Measurements from ENCODE around the gene GDE1. TPM values are rescaled to one million over a fixed set of nuclear protein-coding genes. Genes with fewer than 3 reads are reported as not detected.

The GDE1 gene
- total and polyA plus RNA-seq, 2 of the 4 experiments (the other 2 are of a cell fraction), result 50.1 to 62.4 TPM

DNA sequence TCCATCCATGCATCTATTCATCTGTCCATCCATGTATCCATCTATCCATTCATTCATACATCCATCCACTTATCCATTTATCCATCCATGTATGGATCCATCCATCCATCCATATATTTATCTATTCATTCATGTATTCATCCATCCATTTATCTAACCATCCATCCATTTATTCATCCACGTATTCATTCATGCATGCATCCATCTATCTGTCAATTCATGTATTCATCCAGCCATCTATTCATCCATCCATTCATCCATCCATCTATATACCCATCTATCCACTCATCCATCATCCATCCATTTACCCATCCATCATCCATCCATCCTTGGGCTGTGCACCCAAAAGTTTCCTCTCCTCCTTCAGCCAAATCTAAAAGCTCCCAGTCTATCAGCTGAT, 43.4 kb downstream of the GDE1 start:
- Histone ChIP-seq H2BK5ac (ENCODE audit: low read depth, low read length, poor library complexity, severe bottlenecking) (no peak overlapping the region), H3K9me3 (ENCODE audit: control insufficient read depth, insufficient read depth, low read length) (no peaks in the 10 kb centered on the region), H3K4me3 (ENCODE audit: insufficient read depth, low read depth, low read length) (no peak overlapping the region), H3K23ac (ENCODE audit: low read depth, low read length) (no peak overlapping the region), H2BK15ac (ENCODE audit: low read depth, low read length) (no peak overlapping the region), H3K56ac (ENCODE audit: extremely low read depth, insufficient read depth, low read length) (no peak overlapping the region), H3K14ac (replicated peaks; ENCODE audit: low read depth, low read length) (no peak overlapping the region), H3K27ac (ENCODE audit: insufficient read depth, low read length) (no peak overlapping the region), H2AFZ (replicated peaks; ENCODE audit: low read length, poor library complexity) (no peak overlapping the region), H2BK120ac (ENCODE audit: low read depth, low read length) (no peak overlapping the region), H3K36me3 (ENCODE audit: control insufficient read depth, insufficient read depth, low read length) (no peaks in the 10 kb centered on the region), H4K20me1 (ENCODE audit: insufficient read depth, low read length) (no peaks in the 10 kb centered on the region), H3K27me3 (ENCODE audit: control insufficient read depth, insufficient read depth, low read length) (no peaks in the 10 kb centered on the region), H3K9ac (ENCODE audit: low read depth, low read length) (no peak overlapping the region), H3K4me2 (ENCODE audit: low read depth, low read length) (no peak overlapping the region), H4K5ac (ENCODE audit: low read depth, low read length) (no peak overlapping the region), H4K91ac (ENCODE audit: insufficient read depth, low read depth, low read length) (no peak overlapping the region), H3K9me1 (ENCODE audit: insufficient read depth, low read length) (no peaks in the 10 kb centered on the region), H4K8ac (ENCODE audit: low read depth in 2 of 2, low read length in 2 of 2) (no peak overlapping the region), H3K4me1 (ENCODE audit: control insufficient read depth, insufficient read depth, low read length) (no peaks in the 10 kb centered on the region), H3K79me1 (ENCODE audit: low read depth in 1 of 2, low read length in 2 of 2) (no peaks in the 10 kb centered on the region), H2BK20ac (ENCODE audit: low read depth, low read length) (no peak overlapping the region), H2AK5ac (ENCODE audit: low read depth, low read length) (no peak overlapping the region), H3K18ac (ENCODE audit: low read depth, low read length) (no peak overlapping the region), H2AK9ac (replicated peaks; ENCODE audit: low read depth, low read length, poor library complexity) (no peak overlapping the region), H3K4ac (ENCODE audit: low read depth, low read length) (no peak overlapping the region)
- BruUV-seq (replicated peaks), result no TSS peak
- DNase-seq, result no peak
- intact Hi-C loops (cut with micrococcal nuclease), result no loop called here
- TF ChIP-seq, protein P1, sequence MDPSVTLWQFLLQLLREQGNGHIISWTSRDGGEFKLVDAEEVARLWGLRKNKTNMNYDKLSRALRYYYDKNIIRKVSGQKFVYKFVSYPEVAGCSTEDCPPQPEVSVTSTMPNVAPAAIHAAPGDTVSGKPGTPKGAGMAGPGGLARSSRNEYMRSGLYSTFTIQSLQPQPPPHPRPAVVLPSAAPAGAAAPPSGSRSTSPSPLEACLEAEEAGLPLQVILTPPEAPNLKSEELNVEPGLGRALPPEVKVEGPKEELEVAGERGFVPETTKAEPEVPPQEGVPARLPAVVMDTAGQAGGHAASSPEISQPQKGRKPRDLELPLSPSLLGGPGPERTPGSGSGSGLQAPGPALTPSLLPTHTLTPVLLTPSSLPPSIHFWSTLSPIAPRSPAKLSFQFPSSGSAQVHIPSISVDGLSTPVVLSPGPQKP (IDR thresholded peaks at IDR 0.05; ENCODE audit: borderline replicate concordance, low read depth, low read length), result no peak
- TF ChIP-seq CEBPB (IDR thresholded peaks at IDR 0.05; ENCODE audit: low read depth, low read length), result no peak
- TF ChIP-seq POLR2A (IDR thresholded peaks at IDR 0.05; ENCODE audit: low read depth, low read length), result no peak
- no peak for TF ChIP-seq RAD21 (IDR thresholded peaks at IDR 0.05; ENCODE audit: low read length)
- no peak for TF ChIP-seq RFX5 (IDR thresholded peaks at IDR 0.05; ENCODE audit: low read depth, low read length)
- ATAC-seq (ENCODE audit: low read depth), result no peak
- CTCF ChIA-PET, result no interaction called here
- 38% methylated on average over 1 of the region's 1 CpG; no CpG with 5 or more reads in 1 of the 2 experiments for WGBS, 2 experiments (ENCODE audit: extremely low coverage in 2 of 2, insufficient read length in 1 of 2)
- in situ Hi-C loops (cut with MboI; ENCODE audit: low sequenced_read_pairs), result no loop called here
- dilution Hi-C loops (cut with HindIII; ENCODE audit: low sequenced_read_pairs, unreplicated experiment), result no loop called here
- POLR2A ChIA-PET (ENCODE audit: unreplicated experiment), result no interaction called here

All from IMR-90 (cell line).